Right hindlimb (tissue), 1 donor: ENCODE data around the gene PLEKHM3.
"Not testable (repeated sequence)": the region's sequence is repeated elsewhere in the genome, so short reads cannot be mapped to it uniquely, and the experiment has no call there.

Experiments
- DNase-seq: peaks from one replicate; pipeline ENCODE4 v3.0.0-alpha.2; 2018

The PLEKHM3 gene

DNA sequence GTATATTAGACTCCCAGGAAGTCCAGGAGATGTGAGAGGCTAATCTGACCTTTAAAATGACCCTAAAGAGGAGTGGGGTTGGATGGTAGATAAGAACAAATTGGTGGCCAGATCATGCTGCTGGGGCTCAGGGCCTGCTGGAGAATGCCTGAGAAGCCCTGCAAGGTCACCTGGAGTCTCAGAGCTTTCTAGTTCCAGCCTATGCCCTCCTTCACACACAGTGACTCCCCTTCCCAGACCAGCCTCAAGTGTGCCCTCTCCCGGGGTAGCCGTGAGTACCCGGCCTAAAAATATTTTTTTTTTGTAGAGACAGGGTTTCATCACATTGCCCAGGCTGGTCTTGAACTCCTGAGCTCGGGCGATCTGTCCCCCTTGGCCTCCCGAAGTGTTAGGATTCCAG lies 211.4 kb downstream of the PLEKHM3 start:
- no peak for DNase-seq

DNA sequence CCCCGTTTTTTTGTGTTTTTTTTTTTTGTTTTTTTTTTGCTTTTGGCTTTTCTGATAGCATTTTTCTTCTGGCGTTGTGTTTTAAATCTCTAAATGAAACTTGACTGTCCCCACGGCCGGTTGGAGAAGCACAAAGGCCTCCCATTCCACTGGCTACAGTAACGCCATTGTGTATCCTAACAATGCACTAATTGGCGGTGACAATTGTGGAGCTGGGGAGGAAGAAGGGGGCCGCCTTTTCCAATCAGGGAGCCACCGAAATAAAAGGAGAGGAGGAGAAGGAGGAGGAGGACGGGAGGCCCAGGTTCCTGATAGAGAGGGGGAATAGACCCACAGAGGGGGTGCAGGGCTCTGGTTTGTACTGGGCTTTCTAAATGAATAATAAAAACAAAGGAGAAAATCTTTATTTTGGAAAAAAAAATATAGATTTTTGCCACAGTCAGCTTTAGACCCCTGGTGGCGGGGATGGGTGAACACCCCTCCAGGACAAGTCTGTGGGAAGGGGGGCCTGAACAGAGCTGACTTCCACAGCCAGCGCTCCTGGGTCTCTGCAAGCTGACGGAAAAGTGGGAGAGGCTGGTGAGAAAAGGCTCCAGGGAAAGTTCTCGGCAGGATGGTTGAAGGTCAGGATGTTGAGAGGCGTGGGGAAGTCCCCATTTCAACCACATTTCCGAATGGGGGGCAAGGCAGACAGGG lies 212.0 kb downstream of the PLEKHM3 start:
- DNase-seq = no peak

DNA sequence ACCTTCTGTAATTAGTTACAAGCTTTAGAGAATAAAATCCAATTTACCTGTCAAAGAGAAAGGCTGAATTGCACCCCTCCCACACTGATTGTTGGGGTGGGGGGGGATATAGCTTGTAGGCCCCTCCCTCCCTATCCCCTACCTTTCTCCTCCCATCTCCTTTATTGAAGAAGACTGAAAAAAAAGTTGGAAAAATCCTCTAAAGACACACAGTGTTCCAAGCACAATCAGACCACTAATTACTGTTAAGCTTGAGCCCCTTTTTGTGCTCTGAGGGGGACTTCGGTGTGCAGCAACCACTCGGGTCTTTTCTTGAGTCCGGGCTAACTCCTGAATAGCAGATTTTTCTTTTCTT lies 212.6 kb downstream of the PLEKHM3 start:
- no peak for DNase-seq

DNA sequence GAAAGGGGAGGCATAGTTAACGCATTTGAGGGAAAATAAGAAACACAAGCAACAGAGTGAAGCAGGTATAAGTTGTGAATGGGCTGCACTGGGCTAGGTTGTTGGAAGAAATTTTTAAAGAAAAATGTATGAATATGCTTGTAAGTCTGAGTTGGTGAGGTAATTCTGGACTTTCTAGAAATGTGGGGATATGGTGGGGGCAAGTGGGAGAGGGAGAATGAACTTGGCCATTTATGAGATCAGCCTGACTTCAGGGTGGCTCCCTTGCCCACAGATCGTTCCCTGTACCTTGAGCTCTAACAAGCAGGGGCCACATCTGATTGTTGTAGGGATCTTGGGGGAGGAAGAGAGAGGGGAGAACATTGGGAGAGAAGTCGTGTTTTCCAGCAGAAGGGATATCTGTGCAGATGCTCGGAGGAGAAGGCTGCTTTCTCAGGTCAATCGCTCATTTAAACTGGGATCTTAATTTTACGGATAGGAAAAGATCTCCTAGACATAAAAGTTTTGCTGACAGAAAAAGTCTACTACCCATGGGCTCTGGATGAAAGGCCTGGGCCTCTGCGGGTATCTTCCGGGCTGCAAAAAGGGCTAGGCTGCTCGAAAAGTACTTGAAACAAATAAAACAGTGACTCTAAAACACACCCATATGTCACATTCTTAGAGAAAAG lies 213.1 kb downstream of the PLEKHM3 start:
- no peak for DNase-seq

DNA sequence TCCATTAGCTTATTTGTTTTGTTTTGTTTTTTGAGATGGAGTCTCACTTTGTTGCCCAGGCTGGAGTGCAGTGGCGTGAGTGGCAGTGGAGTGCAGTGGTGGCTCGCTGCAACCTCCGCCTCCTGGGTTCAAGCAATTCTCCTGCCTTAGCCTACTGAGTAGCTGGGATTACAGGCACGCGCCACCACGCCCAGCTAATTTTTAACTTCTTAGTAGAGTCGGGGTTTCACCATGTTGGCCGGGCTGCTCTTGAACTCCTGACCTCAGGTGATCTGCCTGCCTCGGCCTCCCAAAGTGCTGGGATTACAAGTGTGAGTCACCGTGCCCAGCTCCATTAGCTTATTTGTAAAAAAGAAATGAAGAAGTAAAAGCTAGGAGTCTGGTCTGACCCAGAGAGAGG lies 213.7 kb downstream of the PLEKHM3 start:
- not testable (repeated sequence) for DNase-seq

DNA sequence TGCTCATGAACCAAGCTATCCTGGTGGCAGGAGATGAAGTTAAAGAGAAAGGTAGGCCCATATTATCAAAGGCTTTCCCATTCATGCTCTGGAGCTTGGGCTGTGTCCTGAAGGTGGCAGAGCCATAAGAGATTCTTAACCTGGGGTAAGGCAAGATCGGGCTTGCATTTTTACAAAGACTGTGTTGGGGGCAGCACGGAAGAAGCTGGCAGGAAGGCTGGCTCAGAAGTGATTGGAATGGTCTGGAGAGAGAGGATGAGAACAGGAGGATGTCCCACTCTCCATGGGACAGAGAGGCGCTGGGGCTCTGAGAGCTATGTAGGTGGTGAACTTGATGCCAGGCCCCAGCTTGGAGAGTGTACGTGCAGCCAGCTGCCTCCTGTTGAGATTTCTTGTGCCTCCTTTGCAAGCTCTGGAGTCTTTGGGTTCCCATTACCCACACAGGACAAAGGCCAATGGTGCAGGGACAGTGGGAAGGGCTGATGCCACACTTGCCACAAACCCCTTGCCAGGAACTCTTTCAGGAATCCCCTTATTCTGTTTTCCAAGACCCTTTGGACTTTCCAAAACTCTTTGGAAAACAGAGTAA lies 215.0 kb downstream of the PLEKHM3 start:
- no peak for DNase-seq

DNA sequence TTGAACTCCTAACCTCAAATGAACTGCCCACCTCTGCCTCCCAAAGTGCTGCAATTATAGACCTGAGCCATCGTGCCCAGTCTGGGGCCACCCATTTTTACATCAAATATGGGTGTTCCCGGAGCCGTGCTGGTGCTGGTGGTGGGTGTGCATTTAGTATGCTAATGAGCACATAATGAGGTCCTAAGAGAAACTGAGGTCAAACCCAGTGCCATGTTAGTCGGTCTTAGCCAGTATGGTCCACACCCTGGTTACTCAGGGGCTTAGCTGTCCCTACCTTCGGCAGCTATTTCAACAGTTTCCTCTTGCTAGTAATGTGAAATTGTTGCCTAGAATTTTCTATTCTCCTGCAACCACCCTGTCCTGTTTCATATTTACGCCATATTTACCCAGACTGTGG lies 217.2 kb downstream of the PLEKHM3 start:
- DNase-seq = no peak

DNA sequence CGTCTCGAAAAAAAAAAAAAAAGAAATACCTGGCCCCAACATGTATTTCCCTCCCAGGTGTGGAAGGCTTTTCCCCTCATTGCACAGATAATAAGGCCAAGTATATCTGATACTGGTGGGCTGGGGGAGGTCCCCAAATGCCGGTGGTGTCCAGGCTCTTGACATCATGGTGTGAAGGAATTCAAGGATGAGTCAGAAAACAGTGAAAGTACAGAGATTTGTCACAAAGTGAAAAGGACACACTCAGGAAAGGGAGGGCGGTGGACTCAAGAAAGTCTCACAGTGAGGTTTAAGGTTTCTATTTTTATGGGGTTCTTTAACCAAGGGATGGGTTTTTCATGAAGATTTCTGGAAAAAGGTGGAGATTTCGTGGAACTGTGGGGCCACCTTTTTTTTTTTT lies 217.8 kb downstream of the PLEKHM3 start:
- no peak for DNase-seq

DNA sequence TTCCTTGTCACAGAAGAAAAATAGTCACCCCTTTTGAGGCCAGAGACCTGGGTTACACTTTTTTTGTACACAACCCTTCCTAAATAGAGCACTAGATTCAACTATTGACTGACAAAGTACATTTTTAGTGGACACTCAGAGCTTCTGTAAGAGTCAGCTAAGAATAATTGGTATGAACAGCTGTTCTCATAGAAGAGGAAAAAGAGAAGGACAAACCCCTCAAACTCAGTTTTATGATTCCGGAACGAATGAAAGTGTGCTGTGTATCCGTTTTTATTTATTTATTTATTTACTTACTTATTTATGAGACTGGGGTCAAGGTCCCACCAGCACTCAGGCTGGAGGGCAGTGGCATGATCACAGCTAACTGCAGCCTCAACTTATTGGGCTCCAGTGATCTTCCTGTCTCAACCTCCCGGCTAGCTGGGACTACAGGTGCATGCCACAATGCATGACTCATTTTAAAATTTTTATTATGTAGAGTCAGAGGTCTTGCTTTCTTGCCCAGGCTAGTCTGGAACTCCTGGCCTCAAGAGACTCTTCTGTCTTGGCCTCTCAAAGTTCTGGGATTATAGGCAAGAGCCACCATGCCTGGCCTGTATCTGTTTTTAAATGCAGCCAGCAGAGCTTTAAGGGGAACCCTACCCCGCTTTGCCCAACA lies 219.6 kb downstream of the PLEKHM3 start:
- no peak for DNase-seq

DNA sequence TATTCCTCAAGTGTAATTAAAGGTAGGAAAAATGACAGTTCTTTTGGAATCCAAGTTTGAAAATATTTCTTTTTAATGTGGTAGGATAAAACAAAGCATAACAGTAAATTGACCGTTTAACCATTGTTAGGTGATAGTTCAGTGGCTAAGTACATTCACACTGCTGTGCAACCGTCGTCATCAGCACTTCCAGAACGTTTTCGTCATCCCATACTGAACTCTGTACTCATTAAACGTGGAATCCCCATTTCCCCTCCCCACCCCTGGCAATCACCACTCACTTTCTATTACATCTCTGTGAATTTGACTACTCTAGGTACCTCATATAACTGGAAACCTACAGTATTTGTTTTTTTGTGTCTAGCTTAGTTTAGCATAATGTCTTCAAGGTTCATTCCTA lies 222.7 kb downstream of the PLEKHM3 start:
- DNase-seq = no peak

DNA sequence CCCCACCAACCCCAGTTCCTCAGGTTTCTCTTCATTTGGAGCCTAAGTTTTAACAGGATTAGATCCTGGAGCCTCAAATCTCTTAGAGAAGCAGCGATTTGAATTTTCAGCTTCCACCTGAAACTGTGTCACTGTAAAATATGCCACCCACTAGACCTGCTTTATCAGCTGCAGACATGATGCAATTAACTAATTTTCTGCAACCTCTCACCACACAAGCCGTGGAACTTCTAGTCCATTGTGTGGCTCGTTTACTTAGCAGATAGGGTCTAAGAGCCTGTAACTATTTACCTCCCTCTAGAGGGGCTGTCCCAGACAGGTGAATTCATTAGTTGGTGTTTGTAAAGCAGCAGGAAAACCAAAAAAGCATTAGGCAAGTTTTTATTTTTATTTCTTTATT lies 224.1 kb downstream of the PLEKHM3 start:
- DNase-seq = no peak

DNA sequence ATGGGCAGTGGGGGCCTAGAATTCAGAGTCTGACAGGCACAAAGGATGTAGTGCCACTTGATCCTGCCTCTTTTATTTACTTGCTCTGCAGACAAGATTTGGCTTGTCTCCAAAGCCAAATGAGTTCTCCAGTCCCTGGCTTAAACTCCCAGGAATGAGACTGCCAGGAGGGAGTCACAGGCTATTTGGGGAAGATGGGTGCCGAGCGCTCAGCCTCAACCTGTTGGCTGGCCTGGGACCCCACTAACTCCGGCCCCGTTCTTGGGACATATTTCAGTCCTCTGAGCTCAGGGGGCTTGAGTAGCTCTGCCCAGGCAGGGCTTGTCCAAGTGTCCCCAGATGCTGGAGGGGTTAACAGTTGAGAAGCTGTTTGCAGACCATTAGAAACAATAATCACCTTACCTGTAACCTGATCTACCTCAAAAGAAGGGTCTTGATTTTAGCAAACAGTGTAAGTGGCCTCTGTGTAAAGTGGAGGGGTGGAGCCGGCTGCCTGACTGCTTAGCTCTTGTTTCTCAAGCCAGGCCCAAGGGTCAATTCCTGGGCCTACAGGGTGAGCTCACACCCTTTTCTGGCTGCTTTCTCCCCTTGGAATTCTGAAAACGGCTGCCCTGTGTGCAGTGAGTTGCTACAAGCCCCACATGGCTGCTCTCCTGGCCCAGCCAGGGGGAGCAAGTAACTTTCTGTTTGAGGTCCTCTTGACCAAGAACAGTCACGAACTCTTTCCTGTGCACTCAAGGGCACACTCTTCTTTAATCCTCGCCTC lies 228.6 kb downstream of the PLEKHM3 start:
- no peak for DNase-seq

DNA sequence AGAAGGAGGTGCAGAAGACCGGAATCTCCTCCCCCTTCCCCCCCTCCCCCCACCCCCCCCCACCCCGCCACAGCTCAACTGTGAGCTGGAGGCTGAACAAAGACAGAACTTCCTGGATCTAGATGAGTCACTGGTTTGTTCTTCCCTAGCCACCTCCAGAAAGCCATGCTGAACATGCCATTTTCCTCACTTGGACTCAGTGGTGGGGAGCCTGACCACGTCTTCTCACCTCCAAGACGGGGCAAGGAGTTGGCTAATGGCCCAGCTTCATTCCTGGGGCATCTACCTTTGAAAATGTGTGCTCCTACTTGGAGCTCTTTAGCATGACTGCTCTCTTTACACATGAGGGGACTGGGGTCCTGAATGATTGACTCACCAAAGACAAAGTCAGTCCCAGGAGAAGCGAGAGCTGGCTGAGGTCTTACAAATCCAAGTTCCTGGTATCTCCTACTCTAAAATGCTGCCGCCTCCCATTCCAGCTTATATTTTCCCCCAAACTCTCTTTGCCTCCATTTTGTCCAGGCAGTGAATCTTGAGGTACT lies 233.0 kb downstream of the PLEKHM3 start:
- peak; percentile 22 for DNase-seq

DNA sequence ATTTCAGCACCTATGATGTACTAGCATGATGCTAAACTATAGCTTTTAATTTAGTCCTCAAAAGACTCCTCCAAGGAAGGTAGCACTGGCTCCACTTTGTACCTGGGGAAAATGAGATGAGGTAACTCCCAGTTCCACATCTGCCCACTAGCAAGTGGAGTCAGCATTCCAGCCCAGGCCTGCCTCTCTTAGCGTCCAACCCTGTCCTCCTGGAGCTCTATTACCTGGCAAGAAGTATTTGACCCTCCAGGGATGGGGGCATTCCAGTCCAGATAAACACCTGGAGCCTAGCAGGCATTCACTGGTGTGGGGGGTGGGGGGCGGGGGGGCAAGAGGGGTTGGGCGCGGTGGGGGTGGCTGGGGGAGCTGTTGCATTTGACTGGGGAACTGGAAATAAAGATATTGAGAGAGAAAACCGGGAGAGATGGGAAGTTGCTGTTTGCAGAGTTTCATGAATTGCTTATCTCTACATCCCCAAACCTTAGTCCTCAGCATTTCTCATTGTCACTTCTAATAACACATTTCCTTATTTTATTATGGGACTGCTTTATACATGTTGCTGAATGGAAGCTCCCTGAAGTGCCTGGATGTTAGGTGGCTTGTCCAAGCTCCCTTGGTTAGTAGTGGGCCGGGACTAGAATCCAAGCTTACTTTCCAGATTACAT lies 233.6 kb downstream of the PLEKHM3 start:
- DNase-seq = no peak

DNA sequence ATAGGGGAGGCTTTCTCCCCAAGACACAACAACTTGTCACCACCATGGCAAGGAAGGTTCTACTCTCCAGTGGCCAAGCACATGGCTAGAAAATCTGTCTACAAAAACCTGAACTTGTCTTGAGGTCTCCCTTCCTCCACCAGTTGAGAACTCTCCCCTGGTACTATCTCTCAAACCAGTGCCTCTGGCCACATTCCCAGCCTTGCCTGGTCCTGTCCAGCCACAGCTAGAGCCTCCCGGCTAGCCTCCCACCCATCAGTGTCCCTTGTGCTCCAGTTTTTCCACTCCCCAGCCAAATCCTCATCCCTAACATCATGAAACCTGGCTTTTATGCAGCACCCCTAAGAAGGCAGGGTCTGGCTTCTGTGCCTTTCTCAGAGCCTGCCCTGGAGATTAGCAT lies 234.4 kb downstream of the PLEKHM3 start:
- no peak for DNase-seq

DNA sequence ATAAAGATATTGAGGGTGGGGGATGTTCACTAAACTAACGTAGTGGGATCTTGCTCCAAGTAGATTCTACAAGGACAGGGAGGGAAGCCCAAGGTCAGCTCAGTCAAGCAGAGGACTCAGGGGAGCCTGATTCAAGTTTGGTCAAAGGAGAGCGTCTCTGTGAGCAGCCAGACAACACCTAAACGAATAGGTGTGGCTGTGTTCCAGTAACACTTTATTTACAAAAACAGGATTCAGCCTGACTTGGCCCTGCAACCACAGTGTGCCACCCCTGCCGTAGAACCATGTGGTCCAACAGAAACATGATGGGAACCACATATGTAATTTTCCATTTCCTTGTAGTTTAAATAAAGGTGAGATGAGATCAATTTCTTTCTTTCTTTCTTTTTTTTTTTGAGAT lies 237.5 kb downstream of the PLEKHM3 start:
- DNase-seq = no peak

DNA sequence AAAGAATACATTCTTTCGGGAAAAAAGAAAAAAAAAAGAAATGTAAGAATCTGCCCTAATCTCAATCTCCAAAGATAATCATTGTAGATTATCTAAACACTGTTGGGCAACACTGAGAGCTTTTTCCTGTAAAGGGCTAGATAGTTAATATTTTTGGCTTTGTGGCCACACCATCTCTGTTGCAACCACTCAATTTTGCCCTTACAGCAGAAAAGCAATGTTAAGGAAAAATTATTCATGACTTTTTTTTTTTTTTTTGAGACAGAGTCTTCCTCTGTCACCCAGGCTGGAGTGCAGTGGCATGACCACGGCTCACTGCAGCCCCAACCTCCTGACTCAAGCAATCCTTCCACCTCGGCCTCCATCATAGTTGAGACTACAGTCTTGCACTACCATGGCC lies 238.3 kb downstream of the PLEKHM3 start:
- DNase-seq = no peak

DNA sequence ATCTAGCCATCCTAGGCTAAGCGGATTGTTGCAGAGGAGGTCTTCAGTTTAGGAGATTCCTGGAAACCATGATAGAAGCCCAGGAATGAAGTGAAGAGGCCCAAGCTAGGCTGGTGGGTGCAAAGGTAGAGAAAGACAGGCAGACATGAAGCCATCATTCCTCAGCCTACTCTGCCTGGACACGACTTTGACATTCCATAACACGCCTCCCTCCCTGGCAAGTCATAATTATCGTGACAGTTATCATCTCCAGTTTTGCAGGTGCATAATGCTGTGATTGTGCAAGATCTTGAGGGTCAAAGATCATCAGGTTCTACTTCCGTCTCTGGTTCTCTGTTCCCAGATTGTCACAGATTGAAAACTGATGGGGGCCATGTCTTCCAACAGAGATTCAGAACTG lies 240.4 kb downstream of the PLEKHM3 start:
- no peak for DNase-seq

DNA sequence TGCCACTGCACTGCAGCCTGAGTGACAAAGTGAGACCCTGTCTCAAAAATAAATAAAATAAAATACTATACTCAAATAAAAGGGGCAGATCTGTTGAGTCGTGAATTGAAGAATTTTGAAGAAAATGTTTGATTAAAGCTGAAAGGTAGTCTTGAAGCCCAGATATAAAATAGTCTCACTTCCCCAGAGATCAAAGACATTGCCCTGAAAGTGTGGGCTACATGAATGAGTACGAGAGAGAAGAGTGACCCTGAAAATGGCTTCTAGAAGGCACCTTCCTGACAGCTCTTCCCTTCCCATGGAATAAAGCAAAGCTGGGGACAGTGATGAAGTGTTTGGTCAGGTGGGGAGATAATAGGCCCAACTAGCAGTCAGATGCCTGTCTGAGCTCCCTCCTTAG lies 241.8 kb downstream of the PLEKHM3 start:
- DNase-seq = no peak

DNA sequence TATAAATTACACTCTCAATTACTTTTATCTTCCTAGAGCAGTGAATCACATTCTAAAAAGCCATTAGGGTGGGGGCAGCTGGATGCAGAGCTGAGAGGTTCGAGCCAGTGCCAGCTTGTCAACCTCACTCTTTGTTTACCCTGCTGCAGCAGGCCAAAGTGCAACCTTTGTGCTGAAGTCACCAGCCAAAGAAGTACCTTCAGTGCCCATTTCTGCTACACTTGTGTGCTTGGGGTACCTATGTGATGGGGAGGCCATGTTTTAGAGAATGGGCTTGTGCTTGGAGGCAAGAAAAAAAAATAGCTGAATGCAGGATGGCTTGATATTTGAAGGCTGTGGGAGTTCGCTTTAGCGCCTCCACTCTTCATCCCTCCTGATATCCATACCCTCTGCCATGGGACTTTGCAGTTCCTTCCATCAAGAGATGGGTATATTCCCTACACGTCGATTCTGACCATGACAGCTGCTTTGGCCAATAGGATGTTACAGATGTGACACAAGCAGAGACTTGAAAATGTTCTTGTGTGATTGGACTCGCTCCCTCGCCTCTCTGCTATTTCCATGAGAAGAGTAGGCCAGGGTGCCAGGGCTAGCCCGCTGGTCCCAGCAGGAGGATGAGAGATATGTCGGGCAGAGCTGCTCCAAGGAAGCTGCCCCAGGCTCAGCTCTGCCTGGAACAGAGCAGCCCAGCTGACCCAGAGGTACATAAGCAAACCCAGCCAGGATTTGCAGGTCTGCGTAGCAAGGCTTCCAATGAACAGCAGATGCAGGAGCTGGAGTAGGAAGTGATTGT lies 242.9 kb downstream of the PLEKHM3 start:
- DNase-seq = no peak

DNA sequence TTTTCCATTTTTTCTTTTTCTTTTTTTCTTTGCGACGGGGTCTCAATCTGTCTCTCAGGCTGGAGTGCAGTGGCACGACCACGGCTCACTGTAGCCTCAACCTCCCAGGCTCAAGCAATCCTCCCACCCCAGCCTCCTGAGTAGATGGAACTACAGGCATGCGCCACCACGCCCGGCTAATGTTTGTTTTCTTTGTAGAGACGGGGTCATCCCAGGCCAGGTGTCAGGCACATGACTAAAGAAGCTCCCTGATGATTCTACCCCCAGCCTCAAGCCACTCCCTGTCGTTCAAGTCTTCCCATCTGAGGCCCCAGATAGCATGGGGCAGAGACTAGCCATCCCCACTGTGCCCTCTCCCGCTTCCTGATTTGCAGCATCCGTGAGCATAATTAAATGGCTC lies 245.8 kb downstream of the PLEKHM3 start:
- DNase-seq = no peak
